Hepatic stellate cell (primary cell): ENCODE results near the gene TMEM86B.

Experiments
- DNase-seq: peaks from one replicate; pipeline ENCODE4 v3.0.0; 2011; ENCODE audit warnings: low spot score

Gene TMEM86B, protein sequence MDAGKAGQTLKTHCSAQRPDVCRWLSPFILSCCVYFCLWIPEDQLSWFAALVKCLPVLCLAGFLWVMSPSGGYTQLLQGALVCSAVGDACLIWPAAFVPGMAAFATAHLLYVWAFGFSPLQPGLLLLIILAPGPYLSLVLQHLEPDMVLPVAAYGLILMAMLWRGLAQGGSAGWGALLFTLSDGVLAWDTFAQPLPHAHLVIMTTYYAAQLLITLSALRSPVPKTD

DNA sequence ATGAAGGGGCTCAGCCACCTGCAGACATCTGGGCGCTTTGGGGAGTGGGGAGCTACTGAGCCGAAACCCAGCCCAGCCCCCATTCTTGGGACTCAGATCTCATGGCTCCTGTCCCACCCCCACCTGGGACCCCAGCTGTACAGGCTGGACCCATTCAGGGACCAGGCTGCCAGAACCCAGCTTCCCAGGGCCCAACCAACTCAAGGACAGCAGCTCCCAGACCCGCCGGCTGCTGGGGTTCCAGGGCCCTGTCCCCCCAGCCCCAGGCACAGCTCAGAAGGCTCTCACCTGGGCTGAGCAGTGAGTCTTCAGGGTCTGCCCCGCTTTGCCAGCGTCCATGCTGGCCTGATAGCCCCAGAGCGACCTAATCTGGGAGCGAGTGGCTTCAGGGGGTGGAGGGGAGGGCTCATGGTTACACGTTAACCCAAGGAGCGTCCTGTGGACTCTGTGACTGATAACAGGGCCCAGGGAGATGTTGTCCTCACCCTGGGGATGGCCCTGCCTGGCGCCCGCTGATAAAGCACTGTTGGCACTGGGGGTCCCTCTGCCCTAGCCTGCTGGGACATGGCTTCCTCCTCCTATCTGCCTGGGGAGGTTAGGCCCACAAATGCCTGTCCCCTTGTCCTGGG, at the start of gene TMEM86B:
Gene TMEM86B (minus strand): TSS at position 361 of the 629 bp plus-strand sequence. CDS start 22 bp downstream, at position 339.
- DNase-seq = no peak

DNA sequence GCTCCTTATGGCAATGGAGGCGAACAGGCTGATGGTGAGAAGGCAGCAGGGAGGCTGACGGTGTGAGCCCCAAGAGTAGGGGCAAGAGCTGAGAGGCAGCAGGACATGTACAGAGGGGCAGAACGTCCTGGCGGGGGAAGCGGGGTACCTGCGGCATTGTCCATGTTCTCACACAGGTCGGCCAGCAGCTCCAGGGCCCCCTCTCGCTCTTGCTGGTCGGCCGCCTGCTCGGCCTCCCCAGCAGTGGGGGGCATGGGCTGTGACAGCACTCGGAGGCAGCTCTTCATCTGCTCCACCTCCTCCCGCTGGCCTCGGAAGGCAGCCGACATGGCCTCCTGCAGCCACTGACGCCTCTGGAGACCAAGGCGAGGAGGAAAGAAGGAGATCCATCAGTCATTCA, 48.9 kb upstream of the TMEM86B start:
- no peak for DNase-seq

DNA sequence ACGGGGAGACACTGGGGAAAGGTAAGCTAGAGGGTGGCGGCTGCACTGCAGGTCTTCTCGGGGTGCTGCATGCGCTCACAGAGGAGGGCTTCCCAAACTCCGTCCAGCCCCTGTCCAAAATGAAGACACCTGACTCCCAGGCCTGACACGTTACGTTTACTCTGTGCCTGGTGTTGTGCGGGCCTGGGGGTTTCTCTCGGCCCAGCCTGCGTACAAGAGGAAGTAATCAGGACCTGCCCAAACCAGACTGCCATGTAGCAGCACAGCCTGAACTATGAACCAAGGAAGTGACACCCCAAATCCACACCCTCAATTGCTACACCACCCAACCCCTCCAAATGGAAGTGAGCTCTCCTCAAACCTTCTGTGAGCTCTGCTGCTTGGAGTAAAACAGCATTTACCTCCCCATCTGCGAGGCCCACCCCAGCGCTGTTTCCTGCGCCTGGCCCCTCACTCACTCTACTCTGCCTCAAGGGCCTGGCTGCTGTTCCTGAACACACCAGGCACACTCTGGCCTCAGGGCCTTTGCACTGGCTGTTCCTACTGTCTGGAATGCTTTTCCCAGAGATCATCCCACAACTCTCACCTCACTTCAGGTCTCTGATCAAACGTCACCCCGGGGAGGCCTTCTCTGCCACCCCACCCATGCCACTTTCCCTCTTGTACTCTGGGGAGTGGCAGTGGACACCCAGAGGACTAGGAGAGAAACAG, 48.3 kb upstream of the TMEM86B start:
- DNase-seq = no peak

DNA sequence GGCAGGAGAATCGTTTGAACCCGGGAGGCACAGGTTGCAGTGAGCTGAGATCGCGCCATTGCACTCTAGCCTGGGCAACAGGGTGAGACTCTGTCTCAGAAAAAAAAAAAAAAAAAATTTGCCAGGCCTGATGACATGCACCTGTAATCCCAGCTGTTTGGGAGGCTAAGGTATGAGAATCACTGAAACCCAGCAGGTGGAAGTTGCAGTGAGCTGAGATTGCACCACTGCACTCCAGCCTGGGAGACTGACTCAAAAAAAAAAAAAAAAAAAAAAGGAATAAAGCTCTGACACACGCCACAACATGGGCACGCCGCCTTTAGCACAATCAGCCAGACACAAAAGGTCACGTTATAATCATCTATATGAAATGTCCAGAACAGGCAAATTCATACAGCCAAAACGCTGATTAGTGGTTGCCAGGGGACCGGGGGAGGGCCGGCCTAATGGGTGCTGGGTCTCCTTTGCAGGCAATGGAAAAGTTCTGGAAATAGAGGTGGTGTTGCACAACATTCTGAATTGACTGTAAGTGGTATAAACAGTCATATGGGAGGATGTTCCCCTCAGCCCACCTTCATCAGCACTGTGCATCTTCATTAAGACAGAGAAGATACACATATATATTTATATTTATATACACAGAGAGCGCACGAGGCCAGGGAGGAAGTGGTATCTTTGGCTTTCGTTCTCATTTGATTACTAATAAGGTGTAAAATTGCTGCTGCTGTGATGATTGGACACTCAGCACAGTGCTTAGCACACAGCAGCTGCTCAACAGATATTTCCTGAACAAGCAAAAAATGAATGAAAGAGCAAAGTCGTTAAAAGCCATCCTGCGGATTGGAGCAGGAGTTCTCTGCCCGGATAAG, 47.5 kb upstream of the TMEM86B start:
- DNase-seq = no peak

DNA sequence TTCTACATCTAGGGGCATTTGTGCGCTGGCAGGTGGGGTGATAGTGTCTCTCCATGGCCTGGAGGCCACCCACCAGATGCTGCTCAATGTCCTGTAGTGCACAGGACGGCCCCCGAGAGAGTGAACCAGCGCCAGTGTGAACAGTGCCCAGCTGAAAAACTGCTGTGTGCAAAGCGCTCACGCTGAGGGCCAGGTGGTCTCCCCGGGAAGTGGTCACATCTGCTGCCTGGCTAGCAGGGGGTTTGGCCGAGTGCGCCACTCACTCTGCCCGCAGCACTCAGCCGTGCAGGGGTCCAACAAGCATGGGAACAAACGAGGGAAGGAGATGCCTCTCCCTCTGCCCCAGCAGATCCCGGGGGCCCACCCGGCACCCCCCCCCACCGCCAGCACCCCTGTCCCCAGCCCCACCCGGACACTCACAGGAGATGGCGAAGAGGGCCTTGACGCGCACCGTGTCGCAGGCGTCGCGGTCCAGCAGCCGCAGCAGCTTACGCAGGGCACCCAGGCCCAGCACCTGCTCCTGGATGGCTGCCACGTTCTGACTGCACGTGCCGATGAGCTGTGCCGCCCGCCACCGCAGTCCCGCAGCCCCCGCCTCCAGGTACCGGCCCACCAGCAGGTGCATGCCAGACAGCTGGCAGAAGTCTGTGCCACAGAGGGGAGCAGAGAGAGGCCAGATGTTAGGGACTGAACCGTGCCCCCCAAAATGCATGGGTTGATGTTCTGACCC, 45.6 kb upstream of the TMEM86B start:
- DNase-seq = no peak

DNA sequence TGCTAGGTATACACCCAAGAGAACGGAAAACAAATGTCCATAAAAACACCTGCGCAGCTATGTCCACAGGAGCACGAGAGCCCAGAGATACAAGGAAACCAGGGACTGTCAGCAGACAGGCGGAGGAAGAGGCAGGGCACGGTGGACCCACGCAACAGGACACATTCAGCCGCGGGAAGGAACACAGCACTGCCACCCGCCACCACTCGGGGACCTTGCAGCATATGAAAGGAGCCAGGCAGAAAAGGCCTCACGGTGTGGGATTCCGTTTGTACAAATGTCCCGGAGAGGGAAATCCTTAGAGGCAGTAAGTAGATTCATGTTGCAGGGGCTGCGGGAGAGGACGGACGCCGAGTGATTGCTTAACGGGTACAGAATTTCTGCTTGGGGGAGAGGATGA, 43.6 kb upstream of the TMEM86B start:
- no peak for DNase-seq

DNA sequence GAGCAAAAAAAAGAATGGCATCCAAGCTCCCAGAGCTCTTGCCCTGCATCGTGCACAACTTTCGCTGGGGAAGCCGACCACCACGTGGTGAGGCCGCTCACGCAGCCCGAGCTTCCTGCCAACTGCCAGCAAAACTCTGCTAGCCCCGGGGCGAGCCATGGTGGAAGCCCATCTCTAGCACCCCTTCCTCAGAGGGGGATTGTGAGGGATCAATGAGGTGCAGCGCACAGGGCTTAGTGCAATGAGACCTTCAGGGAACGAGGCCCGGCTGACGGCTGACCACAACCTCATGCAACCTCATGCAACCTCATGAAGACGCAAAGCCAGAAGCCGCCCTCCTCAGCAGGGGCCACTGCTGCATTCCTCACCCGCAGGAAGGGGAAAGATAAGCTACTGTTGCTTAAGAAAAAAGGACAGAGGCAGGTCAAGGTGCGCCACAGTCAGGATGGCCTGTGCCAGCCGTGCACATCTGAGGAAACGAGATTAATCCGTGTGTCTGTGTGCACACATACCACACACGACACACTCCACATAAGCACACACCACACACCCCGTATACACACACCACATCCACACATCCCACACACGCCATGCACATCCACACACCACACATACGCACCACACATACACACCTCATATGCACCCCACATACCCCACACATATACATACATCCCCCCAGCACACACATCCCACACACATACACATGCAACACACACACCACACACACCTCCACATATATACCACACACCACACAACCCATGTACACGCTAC, 41.8 kb upstream of the TMEM86B start:
- DNase-seq = no peak

DNA sequence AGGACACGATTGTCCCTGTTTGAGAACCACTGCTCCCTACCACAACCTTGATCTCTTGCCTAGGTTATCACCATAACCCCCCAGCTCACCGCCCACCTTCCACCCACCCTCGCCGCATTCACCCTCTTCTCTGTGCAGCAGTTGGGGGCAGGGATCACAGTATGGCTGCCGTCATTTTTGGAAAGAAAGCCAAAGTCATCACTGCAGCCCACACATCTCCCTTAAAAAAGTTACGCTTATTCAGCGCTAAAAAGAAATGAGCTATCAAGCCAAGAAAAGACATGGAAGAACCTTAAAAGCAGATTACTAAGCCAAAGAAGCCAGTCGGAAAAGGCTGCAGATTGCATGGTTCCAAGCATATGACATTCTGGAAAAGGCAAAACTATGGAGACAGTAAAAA, 40.7 kb upstream of the TMEM86B start:
- DNase-seq = no peak

DNA sequence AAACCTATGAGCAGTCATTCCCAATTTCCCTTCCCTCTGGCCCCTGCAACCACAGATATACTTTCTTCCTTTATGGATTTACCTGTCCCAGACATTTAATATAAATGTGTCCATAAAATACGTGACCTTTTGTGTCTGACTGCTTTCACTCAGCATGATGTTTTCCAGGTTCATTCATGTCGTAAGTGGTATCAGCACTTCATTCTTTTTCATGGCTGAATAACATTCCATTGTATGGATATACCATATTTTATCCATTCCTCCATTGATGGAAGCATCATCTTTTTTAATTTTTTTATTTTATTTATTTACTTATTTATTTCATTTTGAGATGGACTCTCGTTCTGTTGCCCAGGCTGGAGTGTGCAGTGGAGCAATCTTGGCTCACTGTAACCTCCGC, 38.3 kb upstream of the TMEM86B start:
- DNase-seq = no peak

DNA sequence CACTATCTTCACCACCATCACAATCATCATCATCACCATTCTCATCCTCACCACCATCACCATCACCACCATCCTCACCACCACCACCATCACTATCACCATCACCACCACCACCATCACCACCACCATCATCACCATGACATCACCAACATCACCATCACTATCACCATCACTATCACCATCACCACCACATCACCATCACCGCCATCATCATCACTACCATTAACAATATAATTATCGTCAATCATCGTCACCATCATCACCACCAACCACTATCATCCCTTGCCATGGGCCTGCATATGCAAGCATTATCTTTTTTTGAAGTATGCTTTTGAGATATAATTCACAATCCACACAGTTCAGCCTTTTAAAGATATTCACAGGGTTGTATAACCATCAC, 37.8 kb upstream of the TMEM86B start:
- no peak for DNase-seq

DNA sequence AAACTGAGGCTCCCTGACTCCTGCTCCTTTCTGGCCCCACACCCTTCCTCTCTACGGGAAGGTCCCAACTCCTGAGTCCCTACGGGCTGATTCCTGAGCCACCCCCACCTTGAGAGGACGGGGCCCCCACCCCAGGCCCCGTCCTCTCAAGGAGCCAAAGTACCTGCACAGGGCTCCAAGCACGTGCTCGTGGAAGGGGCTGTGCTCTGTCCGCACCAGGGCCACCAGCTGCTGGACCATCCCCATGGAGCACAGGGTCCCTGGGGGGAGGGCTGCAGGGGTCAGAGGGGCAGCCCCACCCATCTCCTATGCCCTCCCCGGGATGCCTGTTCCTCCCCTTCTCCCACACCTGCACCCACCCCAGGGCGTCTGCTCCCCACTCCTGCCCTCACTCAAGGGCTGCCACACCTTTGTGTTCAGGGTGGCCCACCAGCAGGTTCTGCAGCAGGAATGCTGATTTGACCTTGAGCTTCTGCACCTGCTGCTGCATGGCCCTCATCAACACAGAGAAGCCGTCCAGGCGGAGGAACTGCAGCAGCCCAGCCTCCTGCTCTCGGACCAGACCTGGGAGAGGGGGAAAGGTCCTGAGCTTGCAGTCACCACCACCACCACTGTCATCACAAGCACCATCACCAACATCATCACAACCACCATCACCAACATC, 37.3 kb upstream of the TMEM86B start:
- DNase-seq = no peak

DNA sequence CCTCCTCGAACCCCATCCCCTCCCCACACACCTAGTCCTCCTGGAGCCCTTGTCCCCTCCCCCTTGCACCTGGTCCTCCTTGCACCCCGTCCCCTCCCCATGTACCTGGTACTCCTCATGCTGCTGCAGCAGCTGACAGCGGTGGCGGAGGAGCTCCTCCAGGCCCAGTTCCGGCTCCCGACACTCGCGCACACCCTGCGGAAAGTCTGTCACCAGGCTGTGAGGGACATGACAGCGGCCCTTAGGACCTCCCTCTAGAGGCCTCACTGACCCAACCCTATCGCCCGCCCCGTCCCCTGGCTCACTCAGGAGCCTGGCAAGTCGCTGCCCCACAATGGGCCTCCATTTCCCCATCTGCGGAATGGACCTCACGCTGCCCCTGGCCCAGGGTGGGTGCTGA, 36.6 kb upstream of the TMEM86B start:
- no peak for DNase-seq

DNA sequence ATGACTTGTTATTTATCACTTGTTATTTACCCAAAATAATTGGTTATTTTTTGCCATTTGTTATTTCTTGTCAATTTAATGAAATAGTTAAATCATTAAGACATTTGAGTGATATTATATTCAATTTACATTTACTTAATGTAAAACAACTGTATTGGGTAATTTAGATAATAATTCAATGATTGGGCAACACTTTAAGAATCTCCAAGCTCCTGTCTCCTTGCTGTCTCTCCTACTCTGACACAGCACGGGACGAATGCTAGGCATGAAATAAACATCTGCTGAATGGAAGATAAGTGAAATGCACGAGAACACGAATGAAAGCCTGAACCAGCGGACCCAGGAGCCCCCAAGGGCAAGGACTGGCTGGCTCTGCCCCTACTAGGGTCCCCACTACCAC, 36.0 kb upstream of the TMEM86B start:
- no peak for DNase-seq

DNA sequence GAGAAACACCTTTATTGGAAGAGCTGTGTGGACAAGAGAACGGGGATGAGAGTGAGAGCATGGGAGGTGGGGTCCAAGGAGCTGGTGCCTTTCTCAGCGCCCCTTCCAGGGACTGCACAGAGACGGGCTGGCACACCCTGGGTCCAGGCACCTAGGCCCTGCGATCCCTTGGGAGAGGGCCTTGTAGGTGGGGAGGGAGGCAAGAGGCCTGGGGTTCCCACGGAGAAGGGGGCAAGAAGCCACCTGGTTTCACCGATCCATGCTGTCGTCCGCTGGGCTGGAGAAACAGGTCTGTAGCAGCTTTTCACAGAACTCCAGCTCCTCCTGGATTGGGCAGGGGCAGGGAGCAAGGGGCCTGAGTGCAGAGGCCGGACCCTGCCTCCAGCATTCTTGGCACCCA, 33.8 kb upstream of the TMEM86B start:
- no peak for DNase-seq

DNA sequence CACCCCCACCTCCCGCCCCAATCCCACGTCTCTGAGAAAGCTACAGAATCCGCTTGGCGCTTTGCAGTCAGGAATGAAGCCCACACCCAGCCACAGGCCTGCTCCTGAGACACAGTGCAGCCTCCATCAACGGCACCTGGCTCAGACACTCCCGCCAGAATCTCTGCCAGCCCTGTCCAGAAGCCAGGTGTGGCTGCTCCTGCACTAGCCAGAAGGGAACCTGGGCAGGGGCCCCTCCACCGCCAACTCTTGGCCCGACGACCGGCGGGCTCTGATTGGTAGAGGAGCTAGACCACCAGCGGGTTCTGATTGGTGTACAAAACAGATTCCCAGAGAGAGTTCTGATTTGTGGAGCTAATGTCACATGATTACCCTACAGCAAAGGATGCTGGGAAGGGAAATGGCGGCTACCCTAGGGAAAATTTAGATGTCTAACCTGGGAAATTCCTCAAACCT, 33.1 kb upstream of the TMEM86B start:
- DNase-seq = no peak

DNA sequence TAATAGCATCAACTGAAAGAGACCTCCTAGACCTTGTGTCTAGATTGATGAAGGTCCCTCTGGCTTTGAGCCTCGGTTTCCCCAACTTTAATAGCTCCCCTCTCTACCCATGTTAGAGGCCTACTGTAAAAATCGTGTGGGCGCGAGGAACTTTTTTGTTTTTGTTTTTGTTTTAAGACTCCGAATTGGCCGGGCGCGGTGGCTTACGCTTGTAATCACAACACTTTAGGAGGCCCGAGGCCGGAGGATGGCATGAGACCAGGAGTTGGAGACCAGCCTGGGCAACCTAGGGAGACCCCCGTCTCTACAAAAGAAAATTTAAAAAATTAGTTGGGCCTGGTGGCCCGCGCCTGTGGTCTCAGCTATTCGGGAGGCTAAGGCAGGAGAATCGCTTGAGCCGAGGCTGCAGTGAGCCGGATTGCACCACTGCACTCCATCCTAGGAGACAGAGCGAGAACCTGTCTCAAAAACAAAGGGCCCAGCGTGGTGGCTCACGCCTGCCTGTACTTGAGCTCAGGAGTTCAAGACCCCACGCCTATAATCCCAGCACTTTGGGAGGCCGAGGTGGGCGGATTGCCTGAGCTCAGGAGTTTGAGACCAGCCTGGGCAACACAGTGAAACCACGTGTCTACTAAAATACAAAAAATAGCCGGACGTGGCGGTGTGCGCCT, 31.1 kb upstream of the TMEM86B start:
- DNase-seq = no peak

DNA sequence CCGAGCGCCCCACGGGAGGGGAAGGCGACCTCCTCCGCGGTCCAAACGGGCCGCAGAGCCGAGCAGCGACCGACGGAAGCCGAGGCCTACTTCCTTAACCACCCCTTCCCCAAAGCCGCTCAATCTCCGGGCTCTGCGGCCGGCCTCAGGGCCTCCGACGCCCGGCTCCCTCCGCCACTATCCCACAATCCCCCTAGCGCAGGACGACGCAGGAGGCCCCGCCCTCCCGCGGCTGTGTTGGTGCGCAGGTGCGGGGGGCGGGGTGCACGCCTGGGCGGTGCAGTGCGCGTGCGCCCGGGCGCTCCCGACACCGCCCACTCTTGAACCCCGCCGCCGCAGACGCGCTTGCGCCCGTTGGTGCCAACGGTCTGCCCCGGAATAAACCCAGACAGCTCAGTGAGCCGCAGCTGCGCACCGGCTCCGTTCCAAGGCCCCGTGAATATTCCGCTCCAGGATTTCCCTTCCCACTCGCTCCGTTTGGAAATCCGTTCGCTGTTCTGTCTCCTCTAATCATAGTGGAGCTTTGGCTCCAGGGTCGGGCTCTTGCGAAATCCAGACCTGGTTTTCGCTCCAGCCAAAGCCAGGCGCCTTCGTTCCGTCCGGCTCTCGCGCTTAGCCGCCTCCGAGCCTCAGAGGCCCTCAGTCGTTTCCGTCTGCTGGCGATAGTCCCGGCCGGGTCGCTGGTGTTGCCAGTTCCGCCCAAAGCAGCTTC, 30.4 kb upstream of the TMEM86B start, which contains the start of gene PPP6R1:
Gene PPP6R1 (minus strand): TSS at position 190 of the 712 bp plus-strand sequence. CDS start 11,914 bp downstream, outside the sequence.
- peak; percentile 100 for DNase-seq

DNA sequence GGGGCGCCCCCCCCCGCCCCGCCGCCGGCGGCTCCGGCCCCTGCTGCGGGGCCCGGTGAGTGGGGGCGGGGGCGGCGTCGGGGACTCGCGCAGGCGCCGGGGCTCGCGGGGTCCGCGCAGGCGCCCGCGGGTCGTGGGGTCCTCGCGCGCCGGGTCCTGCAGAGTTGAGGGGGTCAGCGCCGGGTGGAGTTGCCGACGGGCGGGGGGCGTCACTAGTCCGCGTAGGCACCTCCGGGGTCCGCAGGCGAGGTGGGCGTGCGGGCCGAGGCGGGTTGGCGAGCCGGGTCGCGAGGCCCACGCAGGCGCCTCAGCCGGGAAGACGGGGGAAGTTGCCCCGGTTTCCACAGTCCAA, 29.9 kb upstream of the TMEM86B start:
- DNase-seq = peak; percentile 69
